Right atrium auricular region (tissue), 2 donors: ENCODE results near the gene ADRM1. TPM values are rescaled to one million over a fixed set of nuclear protein-coding genes. Genes with fewer than 3 reads are reported as not detected.

Experiments
- DNase-seq: peaks from one replicate; pipeline ENCODE4 v3.0.0-alpha.2; 2019; ENCODE audit warnings: low spot score
- H3K27ac ChIP-seq, 2 donors: fragments of 200-600 bp; sonication (generic); 1 replicate in 1 of 2; 2 replicates in 1 of 2; pipeline ENCODE4 v1.5.1; 2016 to 2019
- H3K27me3 ChIP-seq, 2 donors: fragments of 200-600 bp; sonication (generic); one replicate each; pipeline versions ENCODE4 v1.5.1 to v1.6.0; 2017 to 2019
- H3K36me3 ChIP-seq: fragments of 200-600 bp; sonication (generic); one replicate; pipeline ENCODE4 v1.5.1; 2016
- H3K4me1 ChIP-seq, 2 donors: fragments of 200-600 bp; sonication (generic); one replicate each; pipeline versions ENCODE4 v1.5.1 to v1.6.0; 2017 to 2019
- H3K4me3 ChIP-seq, 2 donors: fragments of 200-600 bp; sonication (generic); 1 replicate in 1 of 2; 2 replicates in 1 of 2; pipeline ENCODE4 v1.5.1; 2017 to 2019; ENCODE audit warnings: mild to moderate bottlenecking in 1 of 2, moderate library complexity in 1 of 2
- H3K9me3 ChIP-seq, 2 donors: fragments of 200-600 bp; sonication (generic); one replicate each; pipeline ENCODE4 v1.5.1; 2019
- CTCF ChIP-seq, 2 donors: fragments of 200-600 bp; sonication (generic); IDR thresholded peaks; one replicate each; pipeline ENCODE4 v1.5.1; 2019; ENCODE audit warnings: antibody characterized with exemption in 2 of 2
- total RNA-seq, 2 donors: library from RNA; depleted of rRNA; stranded (reverse); fragments of >200 nt; gene quantifications; one replicate each; pipeline ENCODE4 v1.1.0, GENCODE V29; 2016

Gene ADRM1
- total RNA-seq, 2 donors from 2014 or later, result 95.9 to 128 TPM

GRCh38 chr20:62293946-62294345, 8.9 kb upstream of the ADRM1 start:
- TF ChIP-seq CTCF (IDR thresholded peaks at IDR 0.05), result no peak
- peaks cover 59% of the 10 kb centered on the region for H3K36me3 ChIP-seq

GRCh38 chr20:62294516-62294915, 8.3 kb upstream of the ADRM1 start:
- no peak for TF ChIP-seq CTCF (IDR thresholded peaks at IDR 0.05)
- Histone ChIP-seq H3K4me1 (no peaks in the 10 kb centered on the region), H3K4me3 (no peak overlapping the region), H3K9me3 (no peaks in the 10 kb centered on the region), H3K27ac (no peak overlapping the region), H3K36me3 (peaks cover 53% of the 10 kb centered on the region), H3K27me3 (no peaks in the 10 kb centered on the region)
- no peak for DNase-seq

More at GRCh38 chr20:62293946-62294345, 8.9 kb upstream of the ADRM1 start:
- Histone ChIP-seq H3K27me3 (no peaks in the 10 kb centered on the region), H3K9me3 (no peaks in the 10 kb centered on the region), H3K4me1 (no peaks in the 10 kb centered on the region), H3K27ac (no peak overlapping the region), H3K4me3 (no peak overlapping the region)
- DNase-seq, result no peak

GRCh38 chr20:62296724-62297448, 5.9 kb upstream of the ADRM1 start:
- Histone ChIP-seq H3K4me1 (peaks cover 0 to 3% of the 10 kb centered on the region in 2 donors), H3K9me3 (no peaks in the 10 kb centered on the region), H3K27me3 (no peaks in the 10 kb centered on the region), H3K36me3 (peaks cover 35% of the 10 kb centered on the region), H3K27ac (peak overlapping the region in 1 of 2 donors; percentile 11), H3K4me3 (no peak overlapping the region)
- DNase-seq, result no peak
- no peak for TF ChIP-seq CTCF (IDR thresholded peaks at IDR 0.05)

- Histone ChIP-seq H3K4me1 (peaks cover 0 to 9% of the 10 kb centered on the region in 2 donors), H3K4me3 (no peak overlapping the region), H3K9me3 (no peaks in the 10 kb centered on the region), H3K27ac (peak overlapping the region in 1 of 2 donors; percentile 11), H3K36me3 (peaks cover 30% of the 10 kb centered on the region), H3K27me3 (no peaks in the 10 kb centered on the region)
- no peak for TF ChIP-seq CTCF (IDR thresholded peaks at IDR 0.05)
- DNase-seq, result no peak
Observed at GRCh38 chr20:62297449-62298227, 5.2 kb upstream of the ADRM1 start.

- DNase-seq, result no peak
- no peak for TF ChIP-seq CTCF (IDR thresholded peaks at IDR 0.05)
- Histone ChIP-seq H3K9me3 (no peaks in the 10 kb centered on the region), H3K4me3 (no peak overlapping the region), H3K4me1 (peaks cover 0 to 13% of the 10 kb centered on the region in 2 donors), H3K27me3 (no peaks in the 10 kb centered on the region), H3K36me3 (peaks cover 27% of the 10 kb centered on the region), H3K27ac (no peak overlapping the region)
Observed at GRCh38 chr20:62298577-62299249, 4.1 kb upstream of the ADRM1 start.
